Measurements from ENCODE around the gene ZNF462.

DNA sequence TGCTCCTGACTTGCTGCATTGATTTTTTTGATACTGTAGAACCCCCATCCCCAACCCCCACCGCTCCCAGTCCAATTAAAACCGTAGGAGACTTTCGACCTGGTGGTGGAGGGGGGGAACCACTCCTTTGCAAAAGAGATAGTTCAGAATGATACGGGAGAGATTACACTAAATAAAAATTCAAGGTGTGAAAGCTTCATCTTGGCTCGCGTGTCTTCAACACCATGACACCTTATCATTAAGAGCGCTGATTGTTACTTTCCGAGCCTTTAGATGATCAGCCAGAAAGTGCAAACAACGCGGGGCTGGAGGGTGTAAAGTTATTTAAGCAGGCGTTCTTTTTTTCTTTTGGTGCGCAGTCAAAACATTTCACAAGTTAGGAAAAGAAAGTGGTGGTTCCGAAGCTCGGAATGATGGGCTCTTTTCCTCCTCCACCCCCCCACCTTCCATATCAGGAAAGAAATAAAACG lies 1.3 kb upstream of the ZNF462 start:
- no peak for TF ChIP-seq CTCF (IDR thresholded peaks at IDR 0.05)
- no peak for TF ChIP-seq POLR2A (IDR thresholded peaks at IDR 0.05)
